ENCODE measurements around the gene HSBP1L1. TPM values are rescaled to one million over a fixed set of nuclear protein-coding genes. Genes with fewer than 3 reads are reported as not detected.

The HSBP1L1 gene
- total and polyA plus RNA-seq, 2 of the 8 experiments (the other 6 are each of a cell fraction or from before 2014, with no cell fraction given) = 1.0 to 1.3 TPM

- TF ChIP-seq CHD7 (IDR thresholded peaks at IDR 0.05; ENCODE audit: insufficient replicate concordance, low read length) (no peak), NANOG (IDR thresholded peaks at IDR 0.05; ENCODE audit: insufficient read depth, low read depth, low read length, poor library complexity, severe bottlenecking) (no peak), FOSL1 (IDR thresholded peaks at IDR 0.05; ENCODE audit: insufficient read depth, low read depth, low read length) (no peak), TAF7 (optimal IDR thresholded peaks at IDR 0.05; ENCODE audit: borderline replicate concordance, low read depth, low read length) (no peak), TBP (IDR thresholded peaks at IDR 0.05; ENCODE audit: low read depth, low read length) (no peak), SP1 (IDR thresholded peaks at IDR 0.05; ENCODE audit: low read depth, low read length) (no peak)
Observed at GRCh38 chr18:79928563-79928960, 35.9 kb upstream of the HSBP1L1 start (continued).
